ENCODE data around the gene HOXC5.

Gene HOXC5

DNA sequence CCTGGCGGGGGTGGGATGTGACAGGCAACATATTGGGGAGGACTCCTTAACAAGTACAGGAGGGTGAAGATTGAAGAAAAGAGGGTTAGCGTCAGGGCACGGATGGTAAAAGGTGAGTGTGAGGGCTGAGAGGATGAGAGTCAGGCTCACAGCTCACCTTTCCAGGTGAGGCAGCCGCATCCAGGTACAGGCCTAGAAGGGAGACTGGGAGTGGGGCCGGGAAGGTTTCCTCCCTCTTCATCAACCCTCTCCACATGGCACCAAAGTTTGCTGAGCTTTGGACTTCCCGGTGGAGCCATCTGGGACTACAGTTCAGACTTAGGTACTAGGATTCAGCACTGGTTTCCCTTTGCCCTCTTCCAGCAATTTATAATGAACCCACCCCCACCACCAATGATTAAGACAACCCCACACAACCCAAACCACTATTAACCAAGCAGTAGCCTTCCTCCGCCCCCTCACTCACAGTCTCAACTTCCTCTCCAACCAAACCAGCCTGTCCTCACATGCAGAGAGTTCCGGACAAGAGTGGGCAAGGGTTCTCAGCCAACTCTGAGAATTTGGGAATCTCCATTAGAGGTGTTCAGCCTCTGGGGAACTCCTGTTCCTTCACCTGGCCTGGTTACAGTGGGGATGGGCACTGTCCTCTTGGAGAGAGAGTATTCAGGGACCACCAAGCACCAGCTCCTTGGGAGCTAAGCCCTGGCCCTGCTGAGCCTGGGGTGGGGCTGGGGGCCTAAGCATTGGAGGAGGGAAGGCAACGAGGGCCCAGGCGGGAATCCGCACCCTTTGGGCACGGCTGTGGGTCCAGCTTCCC, 18.4 kb downstream of the HOXC5 start:
- H3K9me3 ChIP-seq (replicated peaks; ENCODE audit: insufficient read depth, low read length): no peaks in the 10 kb centered on the region
- H3K4me2 ChIP-seq (ENCODE audit: low read depth, low read length): no peak overlapping the region

DNA sequence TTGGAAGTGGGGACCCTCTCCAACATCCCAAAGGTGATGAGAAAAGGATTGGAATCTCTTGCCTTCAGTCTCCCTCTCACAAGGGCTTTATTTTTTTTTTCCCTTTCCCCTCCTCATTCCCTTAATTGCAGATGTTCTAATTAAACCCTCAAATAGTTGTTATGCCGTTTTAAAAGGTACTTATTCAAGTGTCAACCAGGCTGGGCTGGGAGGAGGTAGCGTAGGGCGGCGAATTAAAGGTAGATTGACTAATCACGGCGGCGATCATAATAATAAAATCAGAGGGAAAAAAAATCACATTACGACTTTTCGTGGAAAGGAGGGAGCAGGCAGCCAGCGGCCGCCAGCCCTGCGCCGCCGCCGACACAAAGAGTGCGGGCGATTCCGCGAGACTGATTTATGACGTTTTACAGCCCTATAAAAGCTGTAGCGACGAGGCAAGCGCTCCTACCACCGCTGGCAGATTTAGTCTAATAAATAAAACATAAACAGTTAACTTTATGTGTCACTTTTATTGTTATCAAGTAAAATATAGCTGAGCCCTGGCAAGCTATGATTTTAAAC, 19.1 kb downstream of the HOXC5 start:
- H2AFZ ChIP-seq (ENCODE audit: low read length): no peak overlapping the region
- no peaks in the 10 kb centered on the region for H3K9me2 ChIP-seq (replicated peaks; ENCODE audit: insufficient read depth, low read length)
- H3K27ac ChIP-seq (ENCODE audit: low read length): no peak overlapping the region
- no peak for DNase-seq
- no peaks in the 10 kb centered on the region for H3F3A ChIP-seq (ENCODE audit: insufficient read depth, low read length)
- TF ChIP-seq EZH2 (optimal IDR thresholded peaks at IDR 0.05; ENCODE audit: low read depth, low read length): no peak
- TF ChIP-seq EZH2phosphoT487 (IDR thresholded peaks at IDR 0.05; ENCODE audit: low read length): no peak
- TF ChIP-seq, protein P1, sequence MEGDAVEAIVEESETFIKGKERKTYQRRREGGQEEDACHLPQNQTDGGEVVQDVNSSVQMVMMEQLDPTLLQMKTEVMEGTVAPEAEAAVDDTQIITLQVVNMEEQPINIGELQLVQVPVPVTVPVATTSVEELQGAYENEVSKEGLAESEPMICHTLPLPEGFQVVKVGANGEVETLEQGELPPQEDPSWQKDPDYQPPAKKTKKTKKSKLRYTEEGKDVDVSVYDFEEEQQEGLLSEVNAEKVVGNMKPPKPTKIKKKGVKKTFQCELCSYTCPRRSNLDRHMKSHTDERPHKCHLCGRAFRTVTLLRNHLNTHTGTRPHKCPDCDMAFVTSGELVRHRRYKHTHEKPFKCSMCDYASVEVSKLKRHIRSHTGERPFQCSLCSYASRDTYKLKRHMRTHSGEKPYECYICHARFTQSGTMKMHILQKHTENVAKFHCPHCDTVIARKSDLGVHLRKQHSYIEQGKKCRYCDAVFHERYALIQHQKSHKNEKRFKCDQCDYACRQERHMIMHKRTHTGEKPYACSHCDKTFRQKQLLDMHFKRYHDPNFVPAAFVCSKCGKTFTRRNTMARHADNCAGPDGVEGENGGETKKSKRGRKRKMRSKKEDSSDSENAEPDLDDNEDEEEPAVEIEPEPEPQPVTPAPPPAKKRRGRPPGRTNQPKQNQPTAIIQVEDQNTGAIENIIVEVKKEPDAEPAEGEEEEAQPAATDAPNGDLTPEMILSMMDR (IDR thresholded peaks at IDR 0.05; ENCODE audit: low read length): no peak
- no peak overlapping the region for H3K9ac ChIP-seq (ENCODE audit: low read length)
- no peaks in the 10 kb centered on the region for H3K79me2 ChIP-seq (ENCODE audit: low read length)
- no peaks in the 10 kb centered on the region for H4K20me1 ChIP-seq (ENCODE audit: insufficient read depth, low read length)
- H3K4me2 ChIP-seq (ENCODE audit: low read depth, low read length): no peak overlapping the region
- H3K9me3 ChIP-seq (replicated peaks; ENCODE audit: insufficient read depth, low read length): no peaks in the 10 kb centered on the region
- no peaks in the 10 kb centered on the region for H3K36me3 ChIP-seq (replicated peaks; ENCODE audit: insufficient read depth, low read length)
- no peak overlapping the region for H3K4me3 ChIP-seq (ENCODE audit: low read length)
- peaks cover 89% of the 10 kb centered on the region for H3K27me3 ChIP-seq (replicated peaks; ENCODE audit: insufficient read depth, low read length)
- H3K4me1 ChIP-seq (ENCODE audit: low read length): no peaks in the 10 kb centered on the region

More for the DNA sequence above, 18.4 kb downstream of the HOXC5 start:
- H3K27me3 ChIP-seq (replicated peaks; ENCODE audit: insufficient read depth, low read length): peaks cover 94% of the 10 kb centered on the region
- no peaks in the 10 kb centered on the region for H3K4me1 ChIP-seq (ENCODE audit: low read length)
- H3K79me2 ChIP-seq (ENCODE audit: low read length): no peaks in the 10 kb centered on the region
- no peak for DNase-seq
- no peaks in the 10 kb centered on the region for H4K20me1 ChIP-seq (ENCODE audit: insufficient read depth, low read length)
- TF ChIP-seq EZH2phosphoT487 (IDR thresholded peaks at IDR 0.05; ENCODE audit: low read length) (no peak), EZH2 (optimal IDR thresholded peaks at IDR 0.05; ENCODE audit: low read depth, low read length) (no peak)
- TF ChIP-seq, protein P1 (IDR thresholded peaks at IDR 0.05; ENCODE audit: low read length): no peak
- no peaks in the 10 kb centered on the region for H3F3A ChIP-seq (ENCODE audit: insufficient read depth, low read length)
- no peaks in the 10 kb centered on the region for H3K36me3 ChIP-seq (replicated peaks; ENCODE audit: insufficient read depth, low read length)
- H3K27ac ChIP-seq (ENCODE audit: low read length): no peak overlapping the region
- no peak overlapping the region for H3K9ac ChIP-seq (ENCODE audit: low read length)
- no peak overlapping the region for H2AFZ ChIP-seq (ENCODE audit: low read length)
- no peak overlapping the region for H3K4me3 ChIP-seq (ENCODE audit: low read length)
- no peaks in the 10 kb centered on the region for H3K9me2 ChIP-seq (replicated peaks; ENCODE audit: insufficient read depth, low read length)

GRCh38 chr12:54052438-54053002, 19.7 kb downstream of the HOXC5 start:
- Histone ChIP-seq H3K4me1 (ENCODE audit: low read length) (no peaks in the 10 kb centered on the region), H3K9me3 (replicated peaks; ENCODE audit: insufficient read depth, low read length) (no peaks in the 10 kb centered on the region), H3K27ac (ENCODE audit: low read length) (no peak overlapping the region), H3K4me2 (ENCODE audit: low read depth, low read length) (no peak overlapping the region), H3F3A (ENCODE audit: insufficient read depth, low read length) (no peaks in the 10 kb centered on the region), H3K4me3 (ENCODE audit: low read length) (no peak overlapping the region), H3K36me3 (replicated peaks; ENCODE audit: insufficient read depth, low read length) (no peaks in the 10 kb centered on the region), H2AFZ (ENCODE audit: low read length) (no peak overlapping the region), H3K9me2 (replicated peaks; ENCODE audit: insufficient read depth, low read length) (no peaks in the 10 kb centered on the region), H3K27me3 (replicated peaks; ENCODE audit: insufficient read depth, low read length) (peaks cover 86% of the 10 kb centered on the region), H3K79me2 (ENCODE audit: low read length) (no peaks in the 10 kb centered on the region), H3K9ac (ENCODE audit: low read length) (no peak overlapping the region), H4K20me1 (ENCODE audit: insufficient read depth, low read length) (no peaks in the 10 kb centered on the region)
- TF ChIP-seq EZH2 (optimal IDR thresholded peaks at IDR 0.05; ENCODE audit: low read depth, low read length): no peak
- TF ChIP-seq, protein P1 (IDR thresholded peaks at IDR 0.05; ENCODE audit: low read length): no peak
- no peak for TF ChIP-seq EZH2phosphoT487 (IDR thresholded peaks at IDR 0.05; ENCODE audit: low read length)
- DNase-seq: no peak
